SK-N-SH (cell line): Measurements from ENCODE around the gene CCN5.

Experiments
- MEF2A ChIP-seq: IDR thresholded peaks from 2 replicates; pipeline ENCODE4 v1.4.0; 2012; ENCODE audit warnings: low read depth, borderline replicate concordance
- TAF1 ChIP-seq: IDR thresholded peaks from 2 replicates; pipeline ENCODE4 v1.6.1; 2012; ENCODE audit warnings: low read depth, mild to moderate bottlenecking, low read length, moderate library complexity, borderline replicate concordance
- TF ChIP-seq, protein P1 (sequence below): fragments of 200-600 bp; sonication (generic); IDR thresholded peaks from 2 replicates; pipeline ENCODE4 v1.6.1; 2017; ENCODE audit warnings: antibody characterized with exemption, mild to moderate bottlenecking, moderate library complexity

DNA sequence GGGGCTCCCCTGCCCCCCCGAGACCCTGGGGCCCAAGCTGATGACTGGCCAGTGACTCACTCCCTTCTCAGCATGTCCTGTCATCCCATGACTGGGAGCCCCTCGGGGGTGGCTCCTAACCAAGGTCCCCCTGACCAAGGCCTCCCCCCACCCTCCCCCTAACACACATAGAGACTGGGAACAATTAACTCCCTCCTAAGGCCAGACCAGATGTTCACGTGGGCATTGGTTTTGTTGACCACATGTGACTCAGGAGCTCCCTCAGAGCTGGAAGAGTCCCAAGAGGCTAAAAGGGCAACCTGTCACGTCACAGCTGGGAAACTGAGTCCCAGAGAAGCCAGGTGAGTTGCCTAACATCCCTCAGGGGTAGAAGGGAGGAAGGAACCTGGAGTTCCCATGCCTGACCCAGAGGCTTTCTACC, 10.6 kb upstream of the CCN5 start:
- TF ChIP-seq, protein P1, sequence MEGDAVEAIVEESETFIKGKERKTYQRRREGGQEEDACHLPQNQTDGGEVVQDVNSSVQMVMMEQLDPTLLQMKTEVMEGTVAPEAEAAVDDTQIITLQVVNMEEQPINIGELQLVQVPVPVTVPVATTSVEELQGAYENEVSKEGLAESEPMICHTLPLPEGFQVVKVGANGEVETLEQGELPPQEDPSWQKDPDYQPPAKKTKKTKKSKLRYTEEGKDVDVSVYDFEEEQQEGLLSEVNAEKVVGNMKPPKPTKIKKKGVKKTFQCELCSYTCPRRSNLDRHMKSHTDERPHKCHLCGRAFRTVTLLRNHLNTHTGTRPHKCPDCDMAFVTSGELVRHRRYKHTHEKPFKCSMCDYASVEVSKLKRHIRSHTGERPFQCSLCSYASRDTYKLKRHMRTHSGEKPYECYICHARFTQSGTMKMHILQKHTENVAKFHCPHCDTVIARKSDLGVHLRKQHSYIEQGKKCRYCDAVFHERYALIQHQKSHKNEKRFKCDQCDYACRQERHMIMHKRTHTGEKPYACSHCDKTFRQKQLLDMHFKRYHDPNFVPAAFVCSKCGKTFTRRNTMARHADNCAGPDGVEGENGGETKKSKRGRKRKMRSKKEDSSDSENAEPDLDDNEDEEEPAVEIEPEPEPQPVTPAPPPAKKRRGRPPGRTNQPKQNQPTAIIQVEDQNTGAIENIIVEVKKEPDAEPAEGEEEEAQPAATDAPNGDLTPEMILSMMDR = no peak
- TF ChIP-seq TAF1 (no peak), MEF2A (no peak)
